ENCODE measurements around the gene FAM151B. TPM values are rescaled to one million over a fixed set of nuclear protein-coding genes. Genes with fewer than 3 reads are reported as not detected.

Gene FAM151B
- total RNA-seq, 2 experiments from 2014 or later, result 0.15 to 0.36 TPM

GRCh38 chr5:80508844-80509243 lies 20.9 kb downstream of the FAM151B start:
- no peaks in the 10 kb centered on the region for H3K36me3 Mint-ChIP-seq (ENCODE audit: low read depth)
- no peaks in the 10 kb centered on the region for H3K9me3 Mint-ChIP-seq
- no peak overlapping the region for H3K4me3 Mint-ChIP-seq
- DNase-seq, result no peak
- intact Hi-C loops (cut with micrococcal nuclease), result no loop called here
- no peaks in the 10 kb centered on the region for H3K4me1 Mint-ChIP-seq (ENCODE audit: low read depth)
- CTCF ChIA-PET, result interaction anchor here (0.6 kb wide), 1 partner anchor 25 kb away, joined by 4 read pairs; no protein-coding TSS in a partner anchor
- H3K27ac Mint-ChIP-seq, result no peak overlapping the region
- H3K27me3 Mint-ChIP-seq (ENCODE audit: low read depth), result no peaks in the 10 kb centered on the region

GRCh38 chr5:80509362-80509761 lies 21.5 kb downstream of the FAM151B start:
- Mint-ChIP-seq H3K4me3 (no peak overlapping the region), H3K27ac (no peak overlapping the region), H3K9me3 (no peaks in the 10 kb centered on the region), H3K4me1 (ENCODE audit: low read depth) (no peaks in the 10 kb centered on the region), H3K36me3 (ENCODE audit: low read depth) (no peaks in the 10 kb centered on the region), H3K27me3 (ENCODE audit: low read depth) (no peaks in the 10 kb centered on the region)
- CTCF ChIA-PET, result interaction anchor here (0.6 kb wide), 1 partner anchor 145 kb away, joined by 3 read pairs; no protein-coding TSS in a partner anchor
- DNase-seq, result no peak
- intact Hi-C loops (cut with micrococcal nuclease), result no loop called here

- no peaks in the 10 kb centered on the region for H3K27me3 Mint-ChIP-seq (ENCODE audit: low read depth)
- no peaks in the 10 kb centered on the region for H3K36me3 Mint-ChIP-seq (ENCODE audit: low read depth)
- no peak overlapping the region for H3K4me3 Mint-ChIP-seq
- peak; percentile 13 for DNase-seq
- CTCF ChIA-PET, result no interaction called here
- H3K27ac Mint-ChIP-seq, result no peak overlapping the region
- H3K9me3 Mint-ChIP-seq, result no peaks in the 10 kb centered on the region
- intact Hi-C loops (cut with micrococcal nuclease), result no loop called here
- H3K4me1 Mint-ChIP-seq (ENCODE audit: low read depth), result no peaks in the 10 kb centered on the region
These were observed 28.9 kb downstream of the FAM151B start for GRCh38 chr5:80516826-80517225.

GRCh38 chr5:80540691-80541090 lies 52.8 kb downstream of the FAM151B start:
- Mint-ChIP-seq H3K9me3 (peaks cover 2% of the 10 kb centered on the region), H3K4me1 (ENCODE audit: low read depth) (peaks cover 11% of the 10 kb centered on the region), H3K36me3 (ENCODE audit: low read depth) (no peaks in the 10 kb centered on the region), H3K4me3 (no peak overlapping the region), H3K27me3 (ENCODE audit: low read depth) (no peaks in the 10 kb centered on the region), H3K27ac (no peak overlapping the region)
- CTCF ChIA-PET, result no interaction called here
- DNase-seq, result no peak
- intact Hi-C loops (cut with micrococcal nuclease), result no loop called here

- H3K27me3 Mint-ChIP-seq (ENCODE audit: low read depth), result no peaks in the 10 kb centered on the region
- DNase-seq, result no peak
- H3K36me3 Mint-ChIP-seq (ENCODE audit: low read depth), result no peaks in the 10 kb centered on the region
- H3K4me3 Mint-ChIP-seq, result no peak overlapping the region
- peaks cover under 1% of the 10 kb centered on the region for H3K9me3 Mint-ChIP-seq
- CTCF ChIA-PET, result no interaction called here
- H3K27ac Mint-ChIP-seq, result no peak overlapping the region
- H3K4me1 Mint-ChIP-seq (ENCODE audit: low read depth), result peaks cover 11% of the 10 kb centered on the region
- intact Hi-C loops (cut with micrococcal nuclease), result no loop called here
These were observed 53.5 kb downstream of the FAM151B start for GRCh38 chr5:80541392-80541791.

GRCh38 chr5:80554646-80555045 lies 66.7 kb downstream of the FAM151B start:
- DNase-seq, result no peak
- Mint-ChIP-seq H3K9me3 (no peaks in the 10 kb centered on the region), H3K4me3 (no peak overlapping the region), H3K27ac (no peak overlapping the region), H3K36me3 (ENCODE audit: low read depth) (no peaks in the 10 kb centered on the region), H3K4me1 (ENCODE audit: low read depth) (no peaks in the 10 kb centered on the region), H3K27me3 (ENCODE audit: low read depth) (peaks cover 21% of the 10 kb centered on the region)
- intact Hi-C loops (cut with micrococcal nuclease), result no loop called here
- CTCF ChIA-PET, result no interaction called here

GRCh38 chr5:80555099-80555498 lies 67.2 kb downstream of the FAM151B start:
- intact Hi-C loops (cut with micrococcal nuclease), result no loop called here
- H3K27me3 Mint-ChIP-seq (ENCODE audit: low read depth), result peaks cover 20% of the 10 kb centered on the region
- no peaks in the 10 kb centered on the region for H3K4me1 Mint-ChIP-seq (ENCODE audit: low read depth)
- H3K36me3 Mint-ChIP-seq (ENCODE audit: low read depth), result no peaks in the 10 kb centered on the region
- H3K9me3 Mint-ChIP-seq, result no peaks in the 10 kb centered on the region
- H3K4me3 Mint-ChIP-seq, result no peak overlapping the region
- CTCF ChIA-PET, result no interaction called here
- H3K27ac Mint-ChIP-seq, result no peak overlapping the region
- DNase-seq, result no peak

- H3K36me3 Mint-ChIP-seq (ENCODE audit: low read depth), result no peaks in the 10 kb centered on the region
These were observed 71.3 kb downstream of the FAM151B start for GRCh38 chr5:80559244-80559643.

GRCh38 chr5:80565330-80565729 lies 77.4 kb downstream of the FAM151B start:
- CTCF ChIA-PET, result no interaction called here

More at GRCh38 chr5:80559244-80559643, 71.3 kb downstream of the FAM151B start:
- Mint-ChIP-seq H3K9me3 (no peaks in the 10 kb centered on the region), H3K4me1 (ENCODE audit: low read depth) (no peaks in the 10 kb centered on the region), H3K27ac (no peak overlapping the region), H3K4me3 (no peak overlapping the region), H3K27me3 (ENCODE audit: low read depth) (peaks cover 19% of the 10 kb centered on the region)
- intact Hi-C loops (cut with micrococcal nuclease), result no loop called here
- CTCF ChIA-PET, result interaction anchor here (1.4 kb wide), 1 partner anchor 29 kb away, joined by 4 read pairs; no protein-coding TSS in a partner anchor
- no peak for DNase-seq

GRCh38 chr5:80566711-80567259 lies 78.9 kb downstream of the FAM151B start:
- no peak overlapping the region for H3K27ac Mint-ChIP-seq
- no peak for DNase-seq
- no peak overlapping the region for H3K4me3 Mint-ChIP-seq
- no peaks in the 10 kb centered on the region for H3K36me3 Mint-ChIP-seq (ENCODE audit: low read depth)
- peaks cover 39% of the 10 kb centered on the region for H3K27me3 Mint-ChIP-seq (ENCODE audit: low read depth)
- CTCF ChIA-PET, result no interaction called here
- peaks cover 5% of the 10 kb centered on the region for H3K4me1 Mint-ChIP-seq (ENCODE audit: low read depth)
- intact Hi-C loops (cut with micrococcal nuclease), result no loop called here
- no peaks in the 10 kb centered on the region for H3K9me3 Mint-ChIP-seq

More at GRCh38 chr5:80565330-80565729, 77.4 kb downstream of the FAM151B start:
- Mint-ChIP-seq H3K36me3 (ENCODE audit: low read depth) (no peaks in the 10 kb centered on the region), H3K27me3 (ENCODE audit: low read depth) (peaks cover 29% of the 10 kb centered on the region), H3K27ac (no peak overlapping the region), H3K9me3 (no peaks in the 10 kb centered on the region), H3K4me1 (ENCODE audit: low read depth) (peaks cover 3% of the 10 kb centered on the region), H3K4me3 (no peak overlapping the region)
- intact Hi-C loops (cut with micrococcal nuclease), result no loop called here
- DNase-seq, result no peak

- Mint-ChIP-seq H3K9me3 (no peaks in the 10 kb centered on the region), H3K4me1 (ENCODE audit: low read depth) (peaks cover 5% of the 10 kb centered on the region), H3K27ac (no peak overlapping the region), H3K27me3 (ENCODE audit: low read depth) (peaks cover 48% of the 10 kb centered on the region), H3K4me3 (no peak overlapping the region), H3K36me3 (ENCODE audit: low read depth) (no peaks in the 10 kb centered on the region)
- no peak for DNase-seq
- CTCF ChIA-PET, result no interaction called here
- intact Hi-C loops (cut with micrococcal nuclease), result no loop called here
These were observed 80.4 kb downstream of the FAM151B start for GRCh38 chr5:80568251-80568650.

- Mint-ChIP-seq H3K27me3 (ENCODE audit: low read depth) (peaks cover 54% of the 10 kb centered on the region), H3K4me1 (ENCODE audit: low read depth) (peaks cover 5% of the 10 kb centered on the region), H3K36me3 (ENCODE audit: low read depth) (no peaks in the 10 kb centered on the region), H3K9me3 (no peaks in the 10 kb centered on the region), H3K27ac (no peak overlapping the region), H3K4me3 (peak overlapping the region; percentile 60)
- CTCF ChIA-PET, result no interaction called here
- intact Hi-C loops (cut with micrococcal nuclease), result no loop called here
- no peak for DNase-seq
These were observed 81.4 kb downstream of the FAM151B start for GRCh38 chr5:80569086-80569960.
